ENCODE data around the gene USP32. TPM values are rescaled to one million over a fixed set of nuclear protein-coding genes. Genes with fewer than 3 reads are reported as not detected.

Gene USP32
- total and polyA plus RNA-seq, 3 experiments from 2014 or later = 8.6 to 24.8 (median 23.1) TPM

DNA sequence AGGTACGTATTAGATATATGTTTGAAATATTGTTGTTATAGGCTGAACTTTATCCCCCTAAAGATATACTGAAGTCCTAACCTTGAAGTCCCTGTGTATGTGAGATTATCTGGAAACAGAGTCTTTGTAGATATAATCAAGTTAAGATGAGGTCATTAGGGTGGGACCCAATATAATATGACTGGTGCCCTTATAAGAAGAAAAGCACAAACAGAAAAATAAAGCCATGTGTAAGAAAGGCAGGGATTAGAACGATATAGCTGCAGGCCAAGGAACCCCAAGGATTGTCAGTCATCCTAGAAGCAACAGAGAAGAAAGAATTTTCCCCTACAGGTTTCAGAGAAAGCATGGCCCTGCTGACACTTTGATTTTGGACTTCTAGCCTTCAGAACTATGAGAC lies 95.8 kb downstream of the USP32 start:
- H3K4me3 ChIP-seq (ENCODE audit: low read length) = no peak overlapping the region
- ChIA-PET POLR2A (no interaction called here), CTCF (no interaction called here)
- no peak overlapping the region for H3K4me3 Mint-ChIP-seq
- peaks cover 0 to 3% (median 0%) of the 10 kb centered on the region in 3 donors for H3K4me1 Mint-ChIP-seq
- H3K27me3 Mint-ChIP-seq = no peaks in the 10 kb centered on the region
- no peaks in the 10 kb centered on the region for H3K9me3 Mint-ChIP-seq
- no peak for DNase-seq
- H3K27me3 ChIP-seq (ENCODE audit: insufficient read depth, low read length, poor library complexity, severe bottlenecking) = no peaks in the 10 kb centered on the region
- no peaks in the 10 kb centered on the region for H3K9me3 ChIP-seq (ENCODE audit: low read length)
- H3K27ac Mint-ChIP-seq = no peak overlapping the region
- peaks cover 0 to 34% (median 13%) of the 10 kb centered on the region in 3 donors for H3K36me3 Mint-ChIP-seq
- no peak overlapping the region for H3K27ac ChIP-seq (ENCODE audit: low read depth, low read length)
- H3K4me1 ChIP-seq (ENCODE audit: insufficient read depth, low read length) = no peaks in the 10 kb centered on the region
- H3K36me3 ChIP-seq (ENCODE audit: insufficient read depth, low read length) = peaks cover 6% of the 10 kb centered on the region

DNA sequence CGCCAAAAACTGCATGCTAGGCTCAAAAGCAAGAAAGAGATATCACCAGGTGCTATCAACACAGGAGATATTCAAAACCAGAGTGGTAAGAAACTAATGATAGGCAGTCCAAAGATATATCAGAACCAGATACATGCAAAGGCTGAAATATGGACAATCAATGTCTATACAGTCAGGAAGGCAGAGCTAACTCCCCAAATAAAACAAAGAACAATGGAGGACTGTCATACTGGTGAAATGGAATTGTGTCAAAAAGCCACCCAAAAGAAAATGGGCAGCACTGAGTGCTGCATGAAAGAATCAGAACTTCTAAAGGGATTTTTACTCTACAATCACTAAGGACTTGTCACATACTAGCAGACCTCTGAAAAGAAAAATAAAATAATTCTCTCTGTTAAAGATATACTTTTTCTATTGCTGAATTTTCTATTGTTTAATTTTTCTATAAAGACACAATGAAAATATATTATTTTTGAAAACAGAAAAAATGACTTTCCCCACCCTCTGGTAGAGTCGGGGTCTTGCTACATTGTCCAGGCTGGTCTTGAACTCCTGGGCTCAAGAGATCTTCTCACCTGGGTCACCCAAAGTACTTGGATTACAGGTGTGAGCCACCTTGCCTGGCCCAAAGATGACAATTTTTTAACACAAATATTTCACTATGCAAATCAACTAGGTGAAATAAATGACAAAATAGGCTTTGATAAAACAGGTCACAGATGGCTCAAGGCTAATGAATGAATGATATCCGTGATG lies 98.2 kb downstream of the USP32 start:
- Mint-ChIP-seq H3K27ac (no peak overlapping the region), H3K36me3 (peaks cover 0 to 40% (median 9%) of the 10 kb centered on the region in 3 donors), H3K4me3 (no peak overlapping the region), H3K4me1 (peaks cover 0 to 3% (median 0%) of the 10 kb centered on the region in 3 donors), H3K9me3 (no peaks in the 10 kb centered on the region), H3K27me3 (no peaks in the 10 kb centered on the region)
- H3K9me3 ChIP-seq (ENCODE audit: low read length) = no peaks in the 10 kb centered on the region
- ChIA-PET POLR2A (no interaction called here), CTCF (no interaction called here)
- no peaks in the 10 kb centered on the region for H3K27me3 ChIP-seq (ENCODE audit: insufficient read depth, low read length, poor library complexity, severe bottlenecking)
- DNase-seq = no peak
- H3K36me3 ChIP-seq (ENCODE audit: insufficient read depth, low read length) = no peaks in the 10 kb centered on the region
- no peak overlapping the region for H3K27ac ChIP-seq (ENCODE audit: low read depth, low read length)
- H3K4me1 ChIP-seq (ENCODE audit: insufficient read depth, low read length) = no peaks in the 10 kb centered on the region
- H3K4me3 ChIP-seq (ENCODE audit: low read length) = no peak overlapping the region

DNA sequence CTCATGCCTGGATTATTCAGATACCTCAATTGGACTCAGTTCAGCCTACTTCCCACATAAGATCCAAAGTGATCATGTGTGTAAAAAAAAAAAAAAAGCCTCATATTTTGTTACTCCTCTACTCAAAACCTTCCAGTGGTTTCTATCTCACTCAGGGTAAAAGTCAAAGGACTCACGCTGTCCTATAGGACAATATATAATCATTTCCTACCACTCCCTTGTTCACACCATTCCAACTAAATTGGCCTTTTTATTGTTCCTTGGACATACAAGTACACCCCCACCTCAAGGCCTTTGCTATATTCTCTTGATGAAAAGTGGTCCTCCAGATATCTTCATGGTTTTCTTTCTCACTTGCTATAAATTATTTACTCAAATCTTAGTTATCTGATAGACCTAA lies 99.2 kb downstream of the USP32 start:
- no peak overlapping the region for H3K27ac ChIP-seq (ENCODE audit: low read depth, low read length)
- no peaks in the 10 kb centered on the region for H3K36me3 ChIP-seq (ENCODE audit: insufficient read depth, low read length)
- no peaks in the 10 kb centered on the region for H3K4me1 ChIP-seq (ENCODE audit: insufficient read depth, low read length)
- Mint-ChIP-seq H3K36me3 (peaks cover 0 to 45% (median 9%) of the 10 kb centered on the region in 3 donors), H3K4me3 (no peak overlapping the region), H3K9me3 (no peaks in the 10 kb centered on the region), H3K4me1 (peaks cover 0 to 3% (median 0%) of the 10 kb centered on the region in 3 donors), H3K27ac (no peak overlapping the region), H3K27me3 (no peaks in the 10 kb centered on the region)
- ChIA-PET POLR2A (no interaction called here), CTCF (no interaction called here)
- H3K4me3 ChIP-seq (ENCODE audit: low read length) = no peak overlapping the region
- no peak for DNase-seq
- no peaks in the 10 kb centered on the region for H3K9me3 ChIP-seq (ENCODE audit: low read length)
- H3K27me3 ChIP-seq (ENCODE audit: insufficient read depth, low read length, poor library complexity, severe bottlenecking) = no peaks in the 10 kb centered on the region

DNA sequence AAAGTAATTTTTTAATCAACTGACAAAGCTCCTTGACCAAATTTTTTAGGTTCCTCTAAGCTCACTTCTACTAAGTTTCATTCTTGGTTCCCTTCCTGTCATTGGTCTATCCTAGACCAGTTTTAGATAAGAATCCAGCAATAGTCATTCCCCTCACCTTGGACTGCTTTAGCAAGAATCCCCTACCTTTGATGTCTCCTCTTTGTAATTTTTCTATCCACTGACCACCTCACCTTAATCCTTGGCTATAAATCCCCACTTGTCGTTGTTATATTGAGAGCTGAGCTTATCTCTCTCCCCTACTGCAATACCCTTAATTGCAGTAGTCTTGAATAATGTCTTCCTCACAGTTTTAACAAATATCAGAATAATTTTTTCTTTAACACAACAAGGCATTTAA lies 107.2 kb downstream of the USP32 start:
- Mint-ChIP-seq H3K9me3 (no peaks in the 10 kb centered on the region), H3K27me3 (no peaks in the 10 kb centered on the region), H3K4me3 (no peak overlapping the region), H3K4me1 (peaks cover 0 to 9% (median 2%) of the 10 kb centered on the region in 3 donors), H3K27ac (no peak overlapping the region), H3K36me3 (peaks cover 4 to 43% (median 9%) of the 10 kb centered on the region in 3 donors)
- Histone ChIP-seq H3K4me3 (ENCODE audit: low read length) (no peak overlapping the region), H3K4me1 (ENCODE audit: insufficient read depth, low read length) (no peaks in the 10 kb centered on the region), H3K27me3 (ENCODE audit: insufficient read depth, low read length, poor library complexity, severe bottlenecking) (no peaks in the 10 kb centered on the region), H3K27ac (ENCODE audit: low read depth, low read length) (no peak overlapping the region), H3K36me3 (ENCODE audit: insufficient read depth, low read length) (no peaks in the 10 kb centered on the region), H3K9me3 (ENCODE audit: low read length) (no peaks in the 10 kb centered on the region)
- no peak for DNase-seq
- ChIA-PET CTCF (no interaction called here), POLR2A (interaction anchor here (0.5 kb wide), 1 partner anchor 441 kb away, joined by 4 read pairs; no protein-coding TSS in a partner anchor)

DNA sequence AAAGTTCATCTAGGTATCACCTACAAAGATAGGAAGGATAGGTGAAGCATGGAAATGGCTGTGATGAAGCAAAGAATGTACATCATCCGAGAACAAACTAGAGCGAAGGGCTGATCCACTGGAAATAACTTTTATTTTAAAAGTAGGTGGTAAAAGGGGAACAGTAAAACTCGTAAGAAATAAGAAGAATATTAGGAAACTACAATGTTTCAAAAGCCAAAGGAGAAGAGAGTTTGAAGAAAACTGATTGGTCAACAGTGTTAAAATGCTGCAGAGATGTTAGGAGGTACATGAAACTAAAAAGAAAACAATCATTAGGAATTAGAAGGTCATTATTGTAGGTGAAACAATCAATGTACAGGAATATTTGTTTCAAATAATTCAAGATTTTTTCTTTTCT lies 108.1 kb downstream of the USP32 start:
- Mint-ChIP-seq H3K36me3 (peaks cover 4 to 37% (median 9%) of the 10 kb centered on the region in 3 donors), H3K27me3 (no peaks in the 10 kb centered on the region), H3K9me3 (no peaks in the 10 kb centered on the region), H3K27ac (no peak overlapping the region), H3K4me1 (peaks cover 2 to 9% (median 2%) of the 10 kb centered on the region in 3 donors), H3K4me3 (no peak overlapping the region)
- no peak overlapping the region for H3K4me3 ChIP-seq (ENCODE audit: low read length)
- CTCF ChIA-PET = no interaction called here
- H3K4me1 ChIP-seq (ENCODE audit: insufficient read depth, low read length) = no peaks in the 10 kb centered on the region
- no peak overlapping the region for H3K27ac ChIP-seq (ENCODE audit: low read depth, low read length)
- H3K36me3 ChIP-seq (ENCODE audit: insufficient read depth, low read length) = no peaks in the 10 kb centered on the region
- H3K27me3 ChIP-seq (ENCODE audit: insufficient read depth, low read length, poor library complexity, severe bottlenecking) = no peaks in the 10 kb centered on the region
- H3K9me3 ChIP-seq (ENCODE audit: low read length) = no peaks in the 10 kb centered on the region
- no peak for DNase-seq
- POLR2A ChIA-PET = no interaction called here

DNA sequence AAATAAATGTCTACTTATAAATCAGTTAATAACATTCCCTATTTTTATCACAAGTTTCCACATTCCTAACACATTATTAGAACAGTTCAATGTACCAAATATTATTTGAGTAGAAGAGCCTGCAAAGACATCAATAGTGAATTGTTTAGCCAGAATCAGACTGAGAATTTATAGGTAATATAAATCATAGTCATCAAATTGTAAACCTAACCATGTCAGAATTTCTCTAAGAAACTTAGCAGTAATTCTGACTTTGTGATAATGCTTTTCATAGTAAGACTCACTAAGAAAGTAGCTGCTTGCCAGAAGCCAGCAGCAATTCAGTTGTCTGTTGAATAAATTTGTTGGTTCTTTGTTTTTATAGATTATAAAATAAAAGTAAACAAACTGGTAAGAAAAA lies 111.3 kb downstream of the USP32 start:
- DNase-seq = no peak
- POLR2A ChIA-PET = no interaction called here

DNA sequence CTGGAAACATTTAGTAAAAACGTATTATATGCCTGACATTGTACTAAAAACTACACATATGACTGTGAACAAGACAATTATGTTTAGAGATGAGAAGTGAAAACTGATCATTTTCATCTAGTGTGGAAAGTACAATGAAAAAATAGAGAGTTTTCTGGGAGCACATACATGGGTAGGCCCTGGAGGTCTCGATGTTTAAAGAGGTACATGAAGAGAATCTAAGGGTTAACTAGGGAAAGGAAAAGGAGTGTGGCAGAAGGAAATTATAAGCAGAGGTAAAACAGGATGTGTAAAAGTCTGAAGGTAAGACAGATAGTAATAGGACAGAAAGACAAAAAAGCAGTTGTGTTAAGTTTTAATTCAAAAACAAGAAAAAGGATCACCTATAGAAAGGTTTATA lies 113.7 kb downstream of the USP32 start:
- no peak overlapping the region for H3K4me3 Mint-ChIP-seq
- H3K27ac Mint-ChIP-seq = peak overlapping the region in 2 of 8 donors; percentile 43 to 69
- Histone ChIP-seq H3K27ac (ENCODE audit: low read depth, low read length) (no peak overlapping the region), H3K27me3 (ENCODE audit: insufficient read depth, low read length, poor library complexity, severe bottlenecking) (no peaks in the 10 kb centered on the region), H3K4me1 (ENCODE audit: insufficient read depth, low read length) (no peaks in the 10 kb centered on the region), H3K36me3 (ENCODE audit: insufficient read depth, low read length) (no peaks in the 10 kb centered on the region), H3K9me3 (ENCODE audit: low read length) (no peaks in the 10 kb centered on the region), H3K4me3 (ENCODE audit: low read length) (no peak overlapping the region)
- CTCF ChIA-PET = no interaction called here
- no peak for DNase-seq
- H3K9me3 Mint-ChIP-seq = no peaks in the 10 kb centered on the region
- POLR2A ChIA-PET = no interaction called here
- H3K36me3 Mint-ChIP-seq = peaks cover 0 to 21% (median 4%) of the 10 kb centered on the region in 3 donors
- no peaks in the 10 kb centered on the region for H3K27me3 Mint-ChIP-seq
- H3K4me1 Mint-ChIP-seq = peaks cover 3 to 14% (median 3%) of the 10 kb centered on the region in 3 donors

More for the DNA sequence above, 111.3 kb downstream of the USP32 start:
- Mint-ChIP-seq H3K36me3 (peaks cover 3 to 27% (median 6%) of the 10 kb centered on the region in 3 donors), H3K27ac (no peak overlapping the region), H3K4me3 (no peak overlapping the region), H3K9me3 (no peaks in the 10 kb centered on the region), H3K27me3 (no peaks in the 10 kb centered on the region), H3K4me1 (peaks cover 5 to 10% (median 8%) of the 10 kb centered on the region in 3 donors)
- H3K4me3 ChIP-seq (ENCODE audit: low read length) = no peak overlapping the region
- no peak overlapping the region for H3K27ac ChIP-seq (ENCODE audit: low read depth, low read length)
- no peaks in the 10 kb centered on the region for H3K36me3 ChIP-seq (ENCODE audit: insufficient read depth, low read length)
- CTCF ChIA-PET = no interaction called here
- no peaks in the 10 kb centered on the region for H3K27me3 ChIP-seq (ENCODE audit: insufficient read depth, low read length, poor library complexity, severe bottlenecking)
- no peaks in the 10 kb centered on the region for H3K9me3 ChIP-seq (ENCODE audit: low read length)
- H3K4me1 ChIP-seq (ENCODE audit: insufficient read depth, low read length) = no peaks in the 10 kb centered on the region

DNA sequence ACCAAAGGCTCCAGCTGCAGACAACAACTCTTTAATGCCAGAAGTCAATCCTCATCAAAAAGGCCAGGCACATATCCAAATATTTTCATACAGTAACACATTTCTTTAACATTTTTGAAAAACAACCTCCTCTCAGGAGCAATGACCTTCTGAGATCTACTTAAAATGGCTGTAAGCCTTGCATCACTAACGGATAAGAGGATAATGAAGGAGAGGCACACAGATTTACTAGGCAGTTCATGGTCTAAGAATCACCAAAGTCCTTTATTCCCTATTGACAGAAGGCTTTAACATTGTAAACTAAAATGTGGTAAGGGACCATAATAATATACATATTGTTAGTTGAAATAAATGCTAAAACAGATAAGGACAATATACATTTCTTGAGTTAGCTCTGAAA lies 114.7 kb downstream of the USP32 start:
- H3K36me3 Mint-ChIP-seq = peaks cover 0 to 23% (median 4%) of the 10 kb centered on the region in 3 donors
- Histone ChIP-seq H3K9me3 (ENCODE audit: low read length) (no peaks in the 10 kb centered on the region), H3K36me3 (ENCODE audit: insufficient read depth, low read length) (no peaks in the 10 kb centered on the region), H3K27ac (ENCODE audit: low read depth, low read length) (no peak overlapping the region), H3K4me1 (ENCODE audit: insufficient read depth, low read length) (no peaks in the 10 kb centered on the region), H3K27me3 (ENCODE audit: insufficient read depth, low read length, poor library complexity, severe bottlenecking) (no peaks in the 10 kb centered on the region), H3K4me3 (ENCODE audit: low read length) (no peak overlapping the region)
- H3K27me3 Mint-ChIP-seq = no peaks in the 10 kb centered on the region
- peak overlapping the region in 2 of 8 donors; percentile 12 to 51 for H3K27ac Mint-ChIP-seq
- POLR2A ChIA-PET = interaction anchor here (0.7 kb wide), 1 partner anchor 9 kb away, joined by 10 read pairs; no protein-coding TSS in a partner anchor
- H3K9me3 Mint-ChIP-seq = no peaks in the 10 kb centered on the region
- CTCF ChIA-PET = no interaction called here
- no peak for DNase-seq
- peaks cover 3 to 14% (median 3%) of the 10 kb centered on the region in 3 donors for H3K4me1 Mint-ChIP-seq
- no peak overlapping the region for H3K4me3 Mint-ChIP-seq

Data from CD8-positive, alpha-beta memory T cell (primary cell).